KMS-11 (cell line): Measurements from ENCODE around the gene SLC5A2.

Experiments
- H2AFZ ChIP-seq: fragments of 200-600 bp; sonication (generic); 2 replicates; pipeline ENCODE4 v1.6.1; 2016; ENCODE audit warnings: antibody characterized with exemption, mixed run types, low read depth
- H3K27ac ChIP-seq: fragments of 200-600 bp; sonication (generic); 2 replicates; pipeline ENCODE4 v1.6.1; 2016; ENCODE audit warnings: mild to moderate bottlenecking, mixed run types
- H3K27me3 ChIP-seq: fragments of 200-600 bp; sonication (generic); 2 replicates; pipeline ENCODE4 v1.6.1; 2017; ENCODE audit warnings: mild to moderate bottlenecking, low read depth, mixed run types, moderate library complexity; ENCODE audit not compliant: insufficient read depth
- H3K36me3 ChIP-seq: fragments of 200-600 bp; sonication (generic); 2 replicates; pipeline ENCODE4 v1.6.1; 2017; ENCODE audit warnings: mild to moderate bottlenecking, mixed run types; ENCODE audit not compliant: insufficient read depth
- H3K4me1 ChIP-seq: fragments of 200-600 bp; sonication (generic); 2 replicates; pipeline ENCODE4 v1.6.1; 2016; ENCODE audit warnings: mild to moderate bottlenecking, low read depth, mixed run types; ENCODE audit not compliant: poor library complexity, severe bottlenecking
- H3K4me2 ChIP-seq: fragments of 200-600 bp; sonication (generic); 2 replicates; pipeline ENCODE4 v1.7.0; 2016; ENCODE audit warnings: mild to moderate bottlenecking, mixed run types
- H3K4me3 ChIP-seq: fragments of 200-600 bp; sonication (generic); IDR thresholded peaks from 2 replicates; pipeline ENCODE4 v1.6.1; 2017; ENCODE audit warnings: low read depth, low read length, mixed read lengths; ENCODE audit not compliant: insufficient read depth
- H3K79me2 ChIP-seq: fragments of 200-600 bp; sonication (generic); 2 replicates; pipeline ENCODE4 v1.6.1; 2016; ENCODE audit warnings: low read depth, mixed run types; ENCODE audit not compliant: insufficient read depth
- H3K9ac ChIP-seq: fragments of 200-600 bp; sonication (generic); 2 replicates; pipeline ENCODE4 v1.6.1; 2016; ENCODE audit warnings: mild to moderate bottlenecking, mixed run types
- H4K20me1 ChIP-seq: fragments of 200-600 bp; sonication (generic); 2 replicates; pipeline ENCODE4 v1.6.1; 2016; ENCODE audit warnings: mild to moderate bottlenecking, mixed run types; ENCODE audit not compliant: insufficient read depth
- TF ChIP-seq, protein P1 (sequence below): fragments of 200-600 bp; sonication (generic); conservative IDR thresholded peaks from 2 replicates; pipeline ENCODE4 v1.6.1; 2017; ENCODE audit warnings: low read depth, mild to moderate bottlenecking, antibody characterized with exemption, low read length, moderate library complexity, mixed read lengths

The SLC5A2 gene

DNA sequence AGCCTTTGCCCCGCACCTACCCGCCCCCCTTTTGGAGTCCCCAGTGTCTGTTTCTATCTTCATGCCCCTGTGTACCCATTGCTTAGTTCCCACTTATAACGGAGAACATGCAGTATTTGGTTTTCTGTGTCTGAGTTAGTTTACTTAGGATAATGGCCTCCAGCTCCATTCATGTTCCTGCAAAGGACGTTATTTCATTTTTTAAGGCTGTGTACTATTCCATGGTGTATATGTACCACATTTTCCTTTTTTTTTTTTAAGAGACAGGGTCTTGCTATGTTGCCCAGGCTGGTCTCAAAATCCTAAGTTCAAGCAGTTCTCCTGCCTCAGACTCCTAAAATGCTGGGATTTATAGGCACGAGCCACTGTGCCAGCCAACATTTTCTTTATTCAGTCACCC lies 15.1 kb upstream of the SLC5A2 start:
- TF ChIP-seq, protein P1, sequence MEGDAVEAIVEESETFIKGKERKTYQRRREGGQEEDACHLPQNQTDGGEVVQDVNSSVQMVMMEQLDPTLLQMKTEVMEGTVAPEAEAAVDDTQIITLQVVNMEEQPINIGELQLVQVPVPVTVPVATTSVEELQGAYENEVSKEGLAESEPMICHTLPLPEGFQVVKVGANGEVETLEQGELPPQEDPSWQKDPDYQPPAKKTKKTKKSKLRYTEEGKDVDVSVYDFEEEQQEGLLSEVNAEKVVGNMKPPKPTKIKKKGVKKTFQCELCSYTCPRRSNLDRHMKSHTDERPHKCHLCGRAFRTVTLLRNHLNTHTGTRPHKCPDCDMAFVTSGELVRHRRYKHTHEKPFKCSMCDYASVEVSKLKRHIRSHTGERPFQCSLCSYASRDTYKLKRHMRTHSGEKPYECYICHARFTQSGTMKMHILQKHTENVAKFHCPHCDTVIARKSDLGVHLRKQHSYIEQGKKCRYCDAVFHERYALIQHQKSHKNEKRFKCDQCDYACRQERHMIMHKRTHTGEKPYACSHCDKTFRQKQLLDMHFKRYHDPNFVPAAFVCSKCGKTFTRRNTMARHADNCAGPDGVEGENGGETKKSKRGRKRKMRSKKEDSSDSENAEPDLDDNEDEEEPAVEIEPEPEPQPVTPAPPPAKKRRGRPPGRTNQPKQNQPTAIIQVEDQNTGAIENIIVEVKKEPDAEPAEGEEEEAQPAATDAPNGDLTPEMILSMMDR, result no peak
- Histone ChIP-seq H3K4me2 (no peak overlapping the region), H3K9ac (no peak overlapping the region)

GRCh38 chr16:31470615-31471014 lies 12.3 kb upstream of the SLC5A2 start:
- H3K27ac ChIP-seq, result no peak overlapping the region

More for the DNA sequence above, 15.1 kb upstream of the SLC5A2 start:
- Histone ChIP-seq H3K27ac (no peak overlapping the region), H3K4me1 (no peaks in the 10 kb centered on the region), H3K79me2 (no peaks in the 10 kb centered on the region), H2AFZ (no peak overlapping the region), H3K36me3 (no peaks in the 10 kb centered on the region), H3K4me3 (no peak overlapping the region), H4K20me1 (no peaks in the 10 kb centered on the region), H3K27me3 (no peaks in the 10 kb centered on the region)

DNA sequence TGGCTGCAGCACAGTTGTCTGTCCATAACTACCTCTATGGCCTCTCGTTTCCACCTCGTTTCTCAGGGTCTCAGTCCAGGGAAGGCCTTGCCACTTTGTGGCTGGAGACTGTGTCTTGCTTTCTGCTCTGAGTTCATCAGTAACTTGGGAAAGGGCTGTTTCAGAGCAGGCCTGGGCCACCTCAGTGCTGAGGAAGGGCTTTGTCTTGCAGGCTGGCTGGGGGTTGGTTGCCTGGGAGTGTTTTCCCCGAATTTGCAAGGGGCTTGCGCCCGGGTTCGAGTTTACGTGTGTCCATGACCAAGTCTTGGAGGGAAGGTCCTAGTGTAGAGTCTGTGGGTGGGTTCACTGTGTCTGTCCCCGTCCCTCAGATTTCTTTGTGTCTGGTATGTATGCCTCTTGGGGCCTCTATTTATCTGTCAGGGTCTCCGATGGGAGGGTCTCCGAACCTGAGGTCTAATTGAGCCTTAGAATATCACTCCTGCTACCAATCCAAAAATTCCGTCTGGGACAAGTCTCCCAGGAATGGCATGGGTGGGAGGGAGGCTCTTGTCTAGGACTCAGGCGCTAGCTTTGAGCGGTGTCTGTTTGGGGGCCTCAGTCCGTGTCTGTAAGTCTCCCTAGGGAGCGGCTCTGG lies 11.6 kb upstream of the SLC5A2 start:
- TF ChIP-seq, protein P1, result no peak
- Histone ChIP-seq H3K36me3 (no peaks in the 10 kb centered on the region), H3K4me3 (no peak overlapping the region), H2AFZ (no peak overlapping the region), H3K79me2 (no peaks in the 10 kb centered on the region), H3K27ac (no peak overlapping the region), H3K9ac (no peak overlapping the region), H3K27me3 (no peaks in the 10 kb centered on the region), H3K4me1 (no peaks in the 10 kb centered on the region), H4K20me1 (no peaks in the 10 kb centered on the region), H3K4me2 (no peak overlapping the region)

More at GRCh38 chr16:31470615-31471014, 12.3 kb upstream of the SLC5A2 start:
- H3K79me2 ChIP-seq, result no peaks in the 10 kb centered on the region
- TF ChIP-seq, protein P1, result no peak
- H3K4me3 ChIP-seq, result no peak overlapping the region
- H3K36me3 ChIP-seq, result no peaks in the 10 kb centered on the region
- H2AFZ ChIP-seq, result no peak overlapping the region
- H4K20me1 ChIP-seq, result no peaks in the 10 kb centered on the region
- H3K27me3 ChIP-seq, result no peaks in the 10 kb centered on the region
- H3K4me1 ChIP-seq, result no peaks in the 10 kb centered on the region
- no peak overlapping the region for H3K4me2 ChIP-seq
- no peak overlapping the region for H3K9ac ChIP-seq

- Histone ChIP-seq H4K20me1 (no peaks in the 10 kb centered on the region), H3K4me2 (no peak within 1 kb of the TSS), H3K27ac (no peak within 1 kb of the TSS), H3K9ac (no peak within 1 kb of the TSS), H2AFZ (no peak within 1 kb of the TSS), H3K4me3 (no peak within 1 kb of the TSS), H3K36me3 (no peaks in the 10 kb centered on the region), H3K4me1 (no peaks in the 10 kb centered on the region), H3K27me3 (no peaks in the 10 kb centered on the region), H3K79me2 (no peaks in the 10 kb centered on the region)
- TF ChIP-seq, protein P1, result no peak
Measured at GRCh38 chr16:31471875-31472708, 10.8 kb upstream of the SLC5A2 start, which contains the start of gene TGFB1I1. Gene TGFB1I1 (plus strand): TSS chr16:31472152. CDS start chr16:31472189, 37 bp downstream.
